CD4-positive, CD25-positive, alpha-beta regulatory T cell (primary cell): ENCODE results near the gene OR10P1. TPM values are rescaled to one million over a fixed set of nuclear protein-coding genes. Genes with fewer than 3 reads are reported as not detected.

ENCODE experiments used
- ATAC-seq, 2 donors: fragments of 150-1000 bp; cut with Tn5 transposase; one replicate each; pipeline ENCODE4 v1.10.0; 2021; ENCODE audit warnings: low read depth in 2 of 2, moderate number of reproducible peaks in 2 of 2, moderate library complexity in 1 of 2
- DNase-seq, 3 donors: peaks; one replicate each; pipeline versions ENCODE4 v3.0.0 to v3.0.0-alpha.2; 2012 to 2022; ENCODE audit warnings: mixed read lengths in 1 of 3
- H3K27ac ChIP-seq: one replicate; pipeline ENCODE4 v1.7.0; 2013; ENCODE audit warnings: mild to moderate bottlenecking, low read length; ENCODE audit not compliant: insufficient read depth, poor library complexity, severe bottlenecking
- H3K27me3 ChIP-seq: one replicate; pipeline ENCODE4 v1.7.0; 2013; ENCODE audit warnings: low read length; ENCODE audit not compliant: control insufficient read depth, insufficient read depth
- H3K36me3 ChIP-seq: one replicate; pipeline ENCODE4 v1.7.0; 2013; ENCODE audit warnings: mild to moderate bottlenecking, low read length, moderate library complexity; ENCODE audit not compliant: control insufficient read depth, insufficient read depth
- H3K4me1 ChIP-seq: 2 replicates; pipeline ENCODE4 v1.7.0; 2013; ENCODE audit warnings: mild to moderate bottlenecking, low read length; ENCODE audit not compliant: insufficient read depth, control insufficient read depth, poor library complexity, severe bottlenecking
- H3K4me3 ChIP-seq: one replicate; pipeline ENCODE4 v1.7.0; 2013; ENCODE audit warnings: low read depth, mild to moderate bottlenecking, low read length, moderate library complexity
- H3K9me3 ChIP-seq, 2 experiments: 1 replicate in 1 of 2; 2 replicates in 1 of 2; pipeline ENCODE4 v1.7.0; 2013; ENCODE audit warnings: low read length in 2 of 2, mild to moderate bottlenecking in 1 of 2, moderate library complexity in 1 of 2; ENCODE audit not compliant: control insufficient read depth in 2 of 2
- H3K27ac Mint-ChIP-seq, 3 donors: one replicate each; pipeline ENCODE4 v1.8.0; 2020 to 2022; ENCODE audit warnings: mild to moderate bottlenecking in 3 of 3, mixed read lengths in 3 of 3, moderate library complexity in 2 of 3
- H3K27me3 Mint-ChIP-seq: one replicate; pipeline ENCODE4 v1.8.0; 2022; ENCODE audit warnings: mild to moderate bottlenecking, mixed read lengths
- H3K36me3 Mint-ChIP-seq: one replicate; pipeline ENCODE4 v1.8.0; 2020; ENCODE audit warnings: mixed read lengths
- H3K4me1 Mint-ChIP-seq, 4 donors: one replicate each; pipeline ENCODE4 v1.8.0; 2020 to 2022; ENCODE audit warnings: mixed read lengths in 4 of 4, mild to moderate bottlenecking in 1 of 4
- H3K4me3 Mint-ChIP-seq, 4 donors: one replicate each; pipeline ENCODE4 v1.8.0; 2020 to 2022; ENCODE audit warnings: mild to moderate bottlenecking in 4 of 4, mixed read lengths in 4 of 4, moderate library complexity in 3 of 4
- H3K9me3 Mint-ChIP-seq, 7 donors: one replicate each; pipeline ENCODE4 v1.8.0; 2020 to 2022; ENCODE audit warnings: mixed read lengths in 7 of 7, mild to moderate bottlenecking in 3 of 7, moderate library complexity in 2 of 7
- polyA plus RNA-seq, 4 donors: library from polyadenylated mRNA; unstranded; fragments of 300-500 nt; fragmentation: Illumina TruSeq; gene quantifications; one replicate each; pipeline ENCODE4 v1.2.3, GENCODE V29; 2021
- total RNA-seq: library from RNA; stranded (reverse); gene quantifications from one replicate; pipeline ENCODE4 v1.2.3, GENCODE V29; 2022

Gene OR10P1
- total and polyA plus RNA-seq, 5 donors from 2014 or later, result not detected

- H3K27ac ChIP-seq, result no peak overlapping the region
- H3K9me3 ChIP-seq, result no peaks in the 10 kb centered on the region
- Mint-ChIP-seq H3K4me3 (no peak overlapping the region), H3K27ac (no peak overlapping the region), H3K9me3 (peaks cover 0 to 4% (median 0%) of the 10 kb centered on the region in 7 donors), H3K36me3 (no peaks in the 10 kb centered on the region), H3K27me3 (peaks cover 13% of the 10 kb centered on the region), H3K4me1 (peaks cover 0 to 6% (median 3%) of the 10 kb centered on the region in 4 donors)
- H3K27me3 ChIP-seq, result no peaks in the 10 kb centered on the region
- peak; percentile 39 to 60 for ATAC-seq
- H3K36me3 ChIP-seq, result no peaks in the 10 kb centered on the region
- no peak for DNase-seq
- H3K4me3 ChIP-seq, result no peak overlapping the region
- H3K4me1 ChIP-seq, result peaks cover 4% of the 10 kb centered on the region
Measured at GRCh38 chr12:55652352-55652751, 15.7 kb downstream of the OR10P1 start.

- H3K4me3 ChIP-seq, result no peak overlapping the region
- H3K4me1 ChIP-seq, result peaks cover 4% of the 10 kb centered on the region
- peaks cover 0 to 4% (median 0%) of the 10 kb centered on the region in 7 donors for H3K9me3 Mint-ChIP-seq
- H3K4me1 Mint-ChIP-seq, result peaks cover 0 to 6% (median 3%) of the 10 kb centered on the region in 4 donors
- peaks cover 15% of the 10 kb centered on the region for H3K27me3 Mint-ChIP-seq
- ATAC-seq, result no peak
- no peaks in the 10 kb centered on the region for H3K27me3 ChIP-seq
- no peaks in the 10 kb centered on the region for H3K36me3 ChIP-seq
- no peaks in the 10 kb centered on the region for H3K36me3 Mint-ChIP-seq
- H3K4me3 Mint-ChIP-seq, result no peak overlapping the region
- no peaks in the 10 kb centered on the region for H3K9me3 ChIP-seq
- no peak overlapping the region for H3K27ac ChIP-seq
- no peak overlapping the region for H3K27ac Mint-ChIP-seq
- no peak for DNase-seq
Measured at GRCh38 chr12:55653031-55653430, 16.3 kb downstream of the OR10P1 start.

GRCh38 chr12:55654511-55655214 lies 18.0 kb downstream of the OR10P1 start:
- H3K9me3 Mint-ChIP-seq, result peaks cover 0 to 3% (median 0%) of the 10 kb centered on the region in 7 donors
- ATAC-seq, result no peak
- no peak overlapping the region for H3K27ac ChIP-seq
- no peak overlapping the region for H3K27ac Mint-ChIP-seq
- no peaks in the 10 kb centered on the region for H3K36me3 Mint-ChIP-seq
- H3K27me3 ChIP-seq, result no peaks in the 10 kb centered on the region
- H3K4me1 ChIP-seq, result peaks cover 4% of the 10 kb centered on the region
- no peak overlapping the region for H3K4me3 Mint-ChIP-seq
- no peak overlapping the region for H3K4me3 ChIP-seq
- no peaks in the 10 kb centered on the region for H3K36me3 ChIP-seq
- peaks cover 0 to 6% (median 3%) of the 10 kb centered on the region in 4 donors for H3K4me1 Mint-ChIP-seq
- peaks cover 15% of the 10 kb centered on the region for H3K27me3 Mint-ChIP-seq
- no peak for DNase-seq
- no peaks in the 10 kb centered on the region for H3K9me3 ChIP-seq

GRCh38 chr12:55657212-55657611 lies 20.5 kb downstream of the OR10P1 start:
- no peaks in the 10 kb centered on the region for H3K36me3 ChIP-seq
- H3K9me3 Mint-ChIP-seq, result peaks cover 0 to 3% (median 0%) of the 10 kb centered on the region in 7 donors
- H3K4me1 Mint-ChIP-seq, result peaks cover 0 to 6% (median 3%) of the 10 kb centered on the region in 4 donors
- no peak overlapping the region for H3K27ac ChIP-seq
- DNase-seq, result no peak
- peaks cover 4% of the 10 kb centered on the region for H3K4me1 ChIP-seq
- no peaks in the 10 kb centered on the region for H3K27me3 ChIP-seq
- peaks cover 14% of the 10 kb centered on the region for H3K27me3 Mint-ChIP-seq
- no peak for ATAC-seq
- H3K27ac Mint-ChIP-seq, result peak overlapping the region in 1 of 3 donors; percentile 15
- no peaks in the 10 kb centered on the region for H3K36me3 Mint-ChIP-seq
- H3K9me3 ChIP-seq, result no peaks in the 10 kb centered on the region
- no peak overlapping the region for H3K4me3 Mint-ChIP-seq
- H3K4me3 ChIP-seq, result no peak overlapping the region

GRCh38 chr12:55658212-55658611 lies 21.5 kb downstream of the OR10P1 start:
- peaks cover 20% of the 10 kb centered on the region for H3K27me3 Mint-ChIP-seq
- H3K4me1 Mint-ChIP-seq, result peaks cover 0 to 6% (median 3%) of the 10 kb centered on the region in 4 donors
- Histone ChIP-seq H3K27me3 (no peaks in the 10 kb centered on the region), H3K27ac (no peak overlapping the region), H3K4me3 (no peak overlapping the region), H3K4me1 (peaks cover 4% of the 10 kb centered on the region), H3K36me3 (no peaks in the 10 kb centered on the region), H3K9me3 (no peaks in the 10 kb centered on the region)
- no peak for DNase-seq
- peaks cover 0 to 3% (median 0%) of the 10 kb centered on the region in 7 donors for H3K9me3 Mint-ChIP-seq
- no peaks in the 10 kb centered on the region for H3K36me3 Mint-ChIP-seq
- ATAC-seq, result no peak
- H3K27ac Mint-ChIP-seq, result no peak overlapping the region
- no peak overlapping the region for H3K4me3 Mint-ChIP-seq

GRCh38 chr12:55658635-55659391 lies 22.1 kb downstream of the OR10P1 start:
- ATAC-seq (no peak), DNase-seq (no peak)
- peaks cover 23% of the 10 kb centered on the region for H3K27me3 Mint-ChIP-seq
- Histone ChIP-seq H3K4me1 (peaks cover 4% of the 10 kb centered on the region), H3K27me3 (no peaks in the 10 kb centered on the region), H3K36me3 (no peaks in the 10 kb centered on the region), H3K27ac (no peak overlapping the region), H3K9me3 (no peaks in the 10 kb centered on the region), H3K4me3 (no peak overlapping the region)
- no peaks in the 10 kb centered on the region for H3K36me3 Mint-ChIP-seq
- H3K27ac Mint-ChIP-seq, result no peak overlapping the region
- H3K4me3 Mint-ChIP-seq, result no peak overlapping the region
- peaks cover 0 to 3% (median 0%) of the 10 kb centered on the region in 7 donors for H3K9me3 Mint-ChIP-seq
- peaks cover 0 to 6% (median 3%) of the 10 kb centered on the region in 4 donors for H3K4me1 Mint-ChIP-seq

- no peak overlapping the region for H3K4me3 Mint-ChIP-seq
- H3K36me3 Mint-ChIP-seq, result no peaks in the 10 kb centered on the region
- peaks cover 27% of the 10 kb centered on the region for H3K27me3 Mint-ChIP-seq
- H3K9me3 Mint-ChIP-seq, result peaks cover 0 to 3% (median 0%) of the 10 kb centered on the region in 7 donors
- no peak overlapping the region for H3K27ac ChIP-seq
- H3K4me3 ChIP-seq, result no peak overlapping the region
- H3K36me3 ChIP-seq, result no peaks in the 10 kb centered on the region
- H3K4me1 ChIP-seq, result peaks cover 4% of the 10 kb centered on the region
- DNase-seq, result no peak
- no peaks in the 10 kb centered on the region for H3K27me3 ChIP-seq
- H3K4me1 Mint-ChIP-seq, result peaks cover 0 to 6% (median 3%) of the 10 kb centered on the region in 4 donors
- no peak overlapping the region for H3K27ac Mint-ChIP-seq
- ATAC-seq, result no peak
- no peaks in the 10 kb centered on the region for H3K9me3 ChIP-seq
Measured at GRCh38 chr12:55659486-55660385, 23.0 kb downstream of the OR10P1 start.
